NB4 (cell line): ENCODE results near the gene ANKRD39.

ENCODE experiments used
- POLR2A ChIP-seq: IDR thresholded peaks from 2 replicates; pipeline ENCODE4 v1.6.1; 2011; ENCODE audit warnings: mild to moderate bottlenecking; ENCODE audit not compliant: insufficient read length; ENCODE audit errors: extremely low read depth
- TF ChIP-seq, protein P1 (sequence below): IDR thresholded peaks from one replicate; pipeline ENCODE4 v1.5.1; 2012; ENCODE audit warnings: low read depth, low read length
- TF ChIP-seq, protein P2 (sequence below): IDR thresholded peaks from 2 replicates; pipeline ENCODE4 v1.6.1; 2011; ENCODE audit warnings: low read depth, low read length

DNA sequence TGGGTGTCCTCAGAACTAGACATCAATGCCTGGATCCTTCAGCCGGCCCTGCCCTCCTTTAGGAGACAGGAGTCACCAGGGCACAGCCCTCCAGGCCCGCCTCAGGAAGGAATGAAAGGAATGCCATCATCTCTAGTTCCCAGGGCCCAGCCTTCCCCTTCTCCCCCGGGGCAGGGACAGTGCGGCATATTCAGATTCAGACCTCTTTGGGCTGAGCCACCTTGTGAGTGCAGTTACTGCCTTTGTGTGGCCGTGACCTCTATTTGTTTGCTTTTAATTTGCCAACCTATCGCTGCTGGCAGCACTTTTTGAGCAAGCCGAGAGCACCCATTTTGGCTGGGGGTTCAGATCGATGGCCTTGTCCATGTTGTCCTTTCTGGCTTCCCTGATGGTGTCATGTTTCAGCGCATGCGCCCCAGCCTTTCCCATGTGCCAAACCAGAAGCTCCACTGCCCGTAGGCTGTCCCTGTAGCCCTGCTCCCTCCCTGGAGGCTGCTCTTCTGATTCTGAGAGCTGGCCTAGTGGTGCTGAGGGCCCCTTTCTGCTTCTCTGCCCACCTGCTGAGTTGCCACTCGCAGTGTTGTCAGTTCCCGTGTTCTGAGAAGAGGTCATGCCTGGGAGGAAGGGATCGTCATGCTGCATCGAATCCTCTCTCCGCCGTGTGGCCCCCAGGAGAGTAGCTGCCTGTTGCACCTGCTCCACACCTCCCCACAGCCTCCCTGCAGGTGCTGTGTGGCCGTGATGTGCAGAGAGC lies 24.9 kb downstream of the ANKRD39 start:
- TF ChIP-seq, protein P1, sequence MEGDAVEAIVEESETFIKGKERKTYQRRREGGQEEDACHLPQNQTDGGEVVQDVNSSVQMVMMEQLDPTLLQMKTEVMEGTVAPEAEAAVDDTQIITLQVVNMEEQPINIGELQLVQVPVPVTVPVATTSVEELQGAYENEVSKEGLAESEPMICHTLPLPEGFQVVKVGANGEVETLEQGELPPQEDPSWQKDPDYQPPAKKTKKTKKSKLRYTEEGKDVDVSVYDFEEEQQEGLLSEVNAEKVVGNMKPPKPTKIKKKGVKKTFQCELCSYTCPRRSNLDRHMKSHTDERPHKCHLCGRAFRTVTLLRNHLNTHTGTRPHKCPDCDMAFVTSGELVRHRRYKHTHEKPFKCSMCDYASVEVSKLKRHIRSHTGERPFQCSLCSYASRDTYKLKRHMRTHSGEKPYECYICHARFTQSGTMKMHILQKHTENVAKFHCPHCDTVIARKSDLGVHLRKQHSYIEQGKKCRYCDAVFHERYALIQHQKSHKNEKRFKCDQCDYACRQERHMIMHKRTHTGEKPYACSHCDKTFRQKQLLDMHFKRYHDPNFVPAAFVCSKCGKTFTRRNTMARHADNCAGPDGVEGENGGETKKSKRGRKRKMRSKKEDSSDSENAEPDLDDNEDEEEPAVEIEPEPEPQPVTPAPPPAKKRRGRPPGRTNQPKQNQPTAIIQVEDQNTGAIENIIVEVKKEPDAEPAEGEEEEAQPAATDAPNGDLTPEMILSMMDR, result no peak
- TF ChIP-seq, protein P2, sequence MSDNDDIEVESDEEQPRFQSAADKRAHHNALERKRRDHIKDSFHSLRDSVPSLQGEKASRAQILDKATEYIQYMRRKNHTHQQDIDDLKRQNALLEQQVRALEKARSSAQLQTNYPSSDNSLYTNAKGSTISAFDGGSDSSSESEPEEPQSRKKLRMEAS, result no peak
- no peak for TF ChIP-seq POLR2A
